Stimulated activated CD8-positive, alpha-beta memory T cell treated with anti-CD3 and anti-CD28 coated beads, Interleukin-12 subunit alpha, Interleukin-12 subunit beta, amount 100 ng/mL, for 1 hour (primary cell): Measurements from ENCODE around the gene CDH15.
"Not testable (repeated sequence)": the region's sequence is repeated elsewhere in the genome, so short reads cannot be mapped to it uniquely, and the experiment has no call there.

Experiments
- DNase-seq: peaks from one replicate; pipeline ENCODE4 v3.0.0-alpha.2; 2020; ENCODE audit warnings: low read depth

Gene CDH15

GRCh38 chr16:89155851-89156739, 15.5 kb upstream of the CDH15 start:
- DNase-seq = no peak

- DNase-seq = no peak
Measured at GRCh38 chr16:89156740-89157645, 14.6 kb upstream of the CDH15 start.

- no peak for DNase-seq
Measured at GRCh38 chr16:89157778-89158177, 13.8 kb upstream of the CDH15 start.

GRCh38 chr16:89159066-89159849, 12.3 kb upstream of the CDH15 start:
- DNase-seq = no peak

GRCh38 chr16:89159850-89160354, 11.6 kb upstream of the CDH15 start:
- DNase-seq = no peak

- no peak for DNase-seq
Measured at GRCh38 chr16:89160977-89161701, 10.4 kb upstream of the CDH15 start.

GRCh38 chr16:89161763-89162713, 9.5 kb upstream of the CDH15 start:
- no peak for DNase-seq

- DNase-seq = no peak
Measured at GRCh38 chr16:89163297-89163696, 8.3 kb upstream of the CDH15 start.

- no peak for DNase-seq
Measured at GRCh38 chr16:89164436-89164835, 7.1 kb upstream of the CDH15 start.

GRCh38 chr16:89164847-89165680, 6.5 kb upstream of the CDH15 start:
- DNase-seq = no peak

GRCh38 chr16:89165681-89165979, 5.9 kb upstream of the CDH15 start:
- not testable (repeated sequence) for DNase-seq

GRCh38 chr16:89166696-89167424, 4.7 kb upstream of the CDH15 start:
- DNase-seq = no peak

- DNase-seq = peak; percentile 76
Measured at GRCh38 chr16:89167425-89167941, 4.1 kb upstream of the CDH15 start.

GRCh38 chr16:89168381-89169189, 3.0 kb upstream of the CDH15 start:
- DNase-seq = no peak

- DNase-seq = no peak
Measured at GRCh38 chr16:89169778-89170177, 1.8 kb upstream of the CDH15 start.

- DNase-seq = no peak
Measured at GRCh38 chr16:89170346-89171215, 967 bp upstream of the CDH15 start.

- no peak for DNase-seq
Measured at GRCh38 chr16:89172171-89172527, 601 bp downstream of the CDH15 start.
